Keratinocyte (primary cell): ENCODE data around the gene CCNJ. TPM values are rescaled to one million over a fixed set of nuclear protein-coding genes. Genes with fewer than 3 reads are reported as not detected.

Source experiments
- DNase-seq: peaks from one replicate; pipeline ENCODE4 v3.0.0-alpha.2; 2011; ENCODE audit warnings: low read depth, missing footprints, low spot score
- FAIRE-seq: peaks from 2 replicates; lab custom pipeline; 2011; peaks lifted over from hg19 to GRCh38; lab: Jason Lieb, UNC
- H2AFZ ChIP-seq: 2 replicates; pipeline ENCODE4 v1.6.0; 2012; ENCODE audit warnings: low read length, control low read depth, inconsistent platforms; ENCODE audit not compliant: control insufficient read depth
- H3K27ac ChIP-seq: 2 replicates; pipeline ENCODE4 v1.5.1; 2011; ENCODE audit warnings: low read length; ENCODE audit not compliant: control insufficient read depth, insufficient read depth
- H3K27me3 ChIP-seq: 3 replicates; pipeline ENCODE4 v1.6.0; 2011; ENCODE audit warnings: low read length; ENCODE audit not compliant: control insufficient read depth, insufficient read depth; ENCODE audit errors: extremely low read depth
- H3K36me3 ChIP-seq, 2 experiments: 2 replicates in 1 of 2; 3 replicates in 1 of 2; pipeline ENCODE4 v1.5.1; 2011; ENCODE audit warnings: low read length in 2 of 2, mild to moderate bottlenecking in 1 of 2; ENCODE audit not compliant: control insufficient read depth in 2 of 2, insufficient read depth in 2 of 2; ENCODE audit errors: extremely low read depth in 1 of 2
- H3K4me1 ChIP-seq: 3 replicates; pipeline ENCODE4 v1.5.1; 2011; ENCODE audit warnings: low read length; ENCODE audit not compliant: control insufficient read depth, insufficient read depth; ENCODE audit errors: extremely low read depth
- H3K4me2 ChIP-seq: 3 replicates; pipeline ENCODE4 v1.6.0; 2011; ENCODE audit warnings: low read depth, low read length; ENCODE audit not compliant: control insufficient read depth, insufficient read depth; ENCODE audit errors: extremely low read depth
- H3K4me3 ChIP-seq, 3 experiments: fragments of 200-600 bp in 1 of 3; sonication (generic) in 1 of 3; 2 replicates in 2 of 3; 3 replicates in 1 of 3; pipeline ENCODE4 v1.5.1; 2011 to 2016; ENCODE audit warnings: low read length in 3 of 3, mild to moderate bottlenecking in 3 of 3, control low read depth in 2 of 3, inconsistent platforms in 1 of 3, low read depth in 1 of 3, mixed read lengths in 1 of 3, mixed run types in 1 of 3, moderate library complexity in 1 of 3; ENCODE audit not compliant: control insufficient read depth in 2 of 3, insufficient read depth in 2 of 3; ENCODE audit errors: extremely low read depth in 1 of 3
- H3K79me2 ChIP-seq: 2 replicates; pipeline ENCODE4 v1.6.0; 2012; ENCODE audit warnings: low read length; ENCODE audit not compliant: control insufficient read depth, insufficient read depth
- H3K9ac ChIP-seq: 3 replicates; pipeline ENCODE4 v1.6.0; 2011; ENCODE audit warnings: low read length; ENCODE audit not compliant: control insufficient read depth, insufficient read depth; ENCODE audit errors: extremely low read depth
- H3K9me1 ChIP-seq: 3 replicates; pipeline ENCODE4 v1.6.0; 2011; ENCODE audit warnings: low read length; ENCODE audit not compliant: control insufficient read depth, insufficient read depth; ENCODE audit errors: extremely low read depth
- H3K9me3 ChIP-seq: 2 replicates; pipeline ENCODE4 v1.5.1; 2012; ENCODE audit warnings: low read depth, low read length; ENCODE audit not compliant: control insufficient read depth
- H4K20me1 ChIP-seq: 3 replicates; pipeline ENCODE4 v1.6.0; 2011; ENCODE audit warnings: low read length; ENCODE audit not compliant: control insufficient read depth, insufficient read depth; ENCODE audit errors: extremely low read depth
- CTCF ChIP-seq, 3 experiments: IDR thresholded peaks in 1 of 3; conservative IDR thresholded peaks in 1 of 3; optimal IDR thresholded peaks in 1 of 3; 2 replicates in 2 of 3; 3 replicates in 1 of 3; pipeline versions ENCODE3 to v1.5.1; 2011; ENCODE audit warnings: low read length in 3 of 3, mild to moderate bottlenecking in 3 of 3, moderate library complexity in 2 of 3, control low read depth in 1 of 3, inconsistent platforms in 1 of 3; ENCODE audit not compliant: insufficient read depth in 2 of 3; ENCODE audit errors: extremely low read depth in 1 of 3
- EZH2 ChIP-seq: IDR thresholded peaks from one replicate; pipeline ENCODE4 v1.6.1; 2012; ENCODE audit warnings: inconsistent platforms, mild to moderate bottlenecking, low read length, moderate library complexity
- dilution Hi-C: fragments of 300-500 bp; cut with MboI; formaldehyde crosslinking; loops from one replicate; pipeline ENCODE4 v1.7.0; 2020; ENCODE audit warnings: low sequenced_read_pairs; ENCODE audit not compliant: extremely low pct_ligation_motif_present
- polyA plus RNA-seq, 5 experiments: library from polyadenylated mRNA; depleted of rRNA in 3 of 5; stranded (reverse) in 3 of 5; stranded (forward) in 1 of 5; unstranded in 1 of 5; fragments of >200 nt; gene quantifications; 1 replicate in 1 of 5; 2 replicates in 3 of 5; 3 replicates in 1 of 5; pipeline versions ENCODE4 v1.2.1 to v1.2.3, GENCODE V29; 2011 to 2012; ENCODE audit warnings: missing spikeins in 2 of 5, low read depth in 1 of 5, low replicate concordance in 1 of 5

Gene CCNJ
- polyA plus RNA-seq, 1 donor (not counting 4 experiments of a cell fraction or from before 2014, with no cell fraction given), result 7.8 TPM

GRCh38 chr10:96075977-96076376, 32.6 kb downstream of the CCNJ start:
- dilution Hi-C loops, result no loop called here
- peaks cover 6% of the 10 kb centered on the region for H3K4me1 ChIP-seq
- H3K36me3 ChIP-seq, result no peaks in the 10 kb centered on the region
- no peak overlapping the region for H3K4me2 ChIP-seq
- no peak for TF ChIP-seq EZH2
- no peak for TF ChIP-seq CTCF (optimal IDR thresholded peaks at IDR 0.05 in 1 of 3, IDR thresholded peaks at IDR 0.05 in 1 of 3, conservative IDR thresholded peaks at IDR 0.05 in 1 of 3; ENCODE audit: extremely low read depth in 1 of 3, insufficient read depth in 2 of 3, low read length in 3 of 3)
- no peak overlapping the region for H3K9ac ChIP-seq
- H3K9me3 ChIP-seq, result no peaks in the 10 kb centered on the region
- H3K4me3 ChIP-seq, result no peak overlapping the region
- H3K27me3 ChIP-seq, result no peaks in the 10 kb centered on the region
- H3K79me2 ChIP-seq, result no peaks in the 10 kb centered on the region
- no peak overlapping the region for H2AFZ ChIP-seq
- no peaks in the 10 kb centered on the region for H3K9me1 ChIP-seq
- DNase-seq (no peak), FAIRE-seq (no peak)
- H4K20me1 ChIP-seq, result no peaks in the 10 kb centered on the region
- H3K27ac ChIP-seq, result no peak overlapping the region

GRCh38 chr10:96077156-96077555, 33.8 kb downstream of the CCNJ start:
- H3K4me3 ChIP-seq, result no peak overlapping the region
- TF ChIP-seq EZH2 (no peak), CTCF (optimal IDR thresholded peaks at IDR 0.05 in 1 of 3, IDR thresholded peaks at IDR 0.05 in 1 of 3, conservative IDR thresholded peaks at IDR 0.05 in 1 of 3; ENCODE audit: extremely low read depth in 1 of 3, insufficient read depth in 2 of 3, low read length in 3 of 3) (no peak)
- FAIRE-seq, result no peak

More at GRCh38 chr10:96077156-96077555, 33.8 kb downstream of the CCNJ start:
- no peaks in the 10 kb centered on the region for H3K79me2 ChIP-seq
- H4K20me1 ChIP-seq, result no peaks in the 10 kb centered on the region
- dilution Hi-C loops, result no loop called here
- no peaks in the 10 kb centered on the region for H3K36me3 ChIP-seq
- H3K9me1 ChIP-seq, result no peaks in the 10 kb centered on the region
- no peaks in the 10 kb centered on the region for H3K9me3 ChIP-seq
- H3K27ac ChIP-seq, result no peak overlapping the region
- H3K9ac ChIP-seq, result no peak overlapping the region
- peaks cover 6% of the 10 kb centered on the region for H3K4me1 ChIP-seq
- no peak overlapping the region for H3K4me2 ChIP-seq
- DNase-seq, result no peak
- no peak overlapping the region for H2AFZ ChIP-seq
- no peaks in the 10 kb centered on the region for H3K27me3 ChIP-seq
